Activated naive CD4-positive, alpha-beta T cell treated with anti-CD3 and anti-CD28 coated beads, Interleukin-2, amount 50 U/mL, for 72 hours (primary cell): ENCODE measurements around the gene GOLGA8B. TPM values are rescaled to one million over a fixed set of nuclear protein-coding genes. Genes with fewer than 3 reads are reported as not detected.
A peak's percentile ranks its signal among the peaks of the same experiment; 100 is the strongest.
"Not testable (repeated sequence)": the region's sequence is repeated elsewhere in the genome, so short reads cannot be mapped to it uniquely, and the experiment has no call there.

Experiments used
- ATAC-seq, 2 donors: fragments of 150-1000 bp; cut with Tn5 transposase; 2 replicates each; pipeline ENCODE4 v1.10.0; 2021; ENCODE audit warnings: mild to moderate bottlenecking in 2 of 2, moderate library complexity in 2 of 2
- DNase-seq, 2 donors: peaks; one replicate each; pipeline ENCODE4 v3.0.0; 2021 to 2022; ENCODE audit warnings: low spot score in 2 of 2
- H3K27ac Mint-ChIP-seq, 2 donors: one replicate each; pipeline ENCODE4 v1.8.0; 2022; ENCODE audit warnings: mild to moderate bottlenecking in 2 of 2, mixed read lengths in 2 of 2
- H3K36me3 Mint-ChIP-seq, 2 donors: one replicate each; pipeline ENCODE4 v1.8.0; 2022; ENCODE audit warnings: mixed read lengths in 2 of 2
- H3K9me3 Mint-ChIP-seq, 2 donors: one replicate each; pipeline ENCODE4 v1.8.0; 2022; ENCODE audit warnings: mixed read lengths in 2 of 2
- total RNA-seq, 2 donors: library from RNA; stranded (reverse); gene quantifications; one replicate each; pipeline ENCODE4 v1.2.3, GENCODE V29; 2022

Gene GOLGA8B
- total RNA-seq, 2 donors from 2014 or later: 148 to 163 TPM

- Mint-ChIP-seq H3K9me3 (no peaks in the 10 kb centered on the region), H3K36me3 (no peaks in the 10 kb centered on the region), H3K27ac (no peak overlapping the region)
- DNase-seq (no peak), ATAC-seq (no peak)
Measured at GRCh38 chr15:34606131-34606530, 22.7 kb upstream of the GOLGA8B start.

- Mint-ChIP-seq H3K9me3 (no peaks in the 10 kb centered on the region), H3K27ac (peak overlapping the region in 1 of 2 donors; percentile 22), H3K36me3 (no peaks in the 10 kb centered on the region)
- DNase-seq (no peak), ATAC-seq (no peak)
Measured at GRCh38 chr15:34603095-34603494, 19.6 kb upstream of the GOLGA8B start.

- ATAC-seq (no peak), DNase-seq (no peak)
- Mint-ChIP-seq H3K27ac (no peak overlapping the region), H3K9me3 (no peaks in the 10 kb centered on the region), H3K36me3 (no peaks in the 10 kb centered on the region)
Measured at GRCh38 chr15:34600923-34601322, 17.5 kb upstream of the GOLGA8B start.

GRCh38 chr15:34598799-34599585, 15.5 kb upstream of the GOLGA8B start:
- H3K36me3 Mint-ChIP-seq: no peaks in the 10 kb centered on the region
- H3K27ac Mint-ChIP-seq: no peak overlapping the region
- no peaks in the 10 kb centered on the region for H3K9me3 Mint-ChIP-seq
- ATAC-seq (no peak), DNase-seq (no peak)

GRCh38 chr15:34597316-34597715, 13.9 kb upstream of the GOLGA8B start:
- DNase-seq (no peak), ATAC-seq (no peak)
- no peaks in the 10 kb centered on the region for H3K36me3 Mint-ChIP-seq
- no peaks in the 10 kb centered on the region for H3K9me3 Mint-ChIP-seq
- no peak overlapping the region for H3K27ac Mint-ChIP-seq

- H3K9me3 Mint-ChIP-seq: no peaks in the 10 kb centered on the region
- H3K36me3 Mint-ChIP-seq: no peaks in the 10 kb centered on the region
- ATAC-seq (no peak), DNase-seq (no peak)
- no peak overlapping the region for H3K27ac Mint-ChIP-seq
Measured at GRCh38 chr15:34594361-34594760, 10.9 kb upstream of the GOLGA8B start.

- DNase-seq (no peak), ATAC-seq (no peak)
- H3K36me3 Mint-ChIP-seq: no peaks in the 10 kb centered on the region
- H3K9me3 Mint-ChIP-seq: no peaks in the 10 kb centered on the region
- peak overlapping the region in 1 of 2 donors; percentile 0 for H3K27ac Mint-ChIP-seq
Measured at GRCh38 chr15:34591306-34591705, 7.9 kb upstream of the GOLGA8B start.

- Mint-ChIP-seq H3K9me3 (no peaks in the 10 kb centered on the region), H3K36me3 (no peaks in the 10 kb centered on the region), H3K27ac (peak overlapping the region in 1 of 2 donors; percentile 77)
- DNase-seq (peak in 1 of 2 donors; percentile 41), ATAC-seq (peak; percentile 35 to 59)
Measured at GRCh38 chr15:34588046-34588674, 4.7 kb upstream of the GOLGA8B start.

GRCh38 chr15:34585966-34586365, 2.5 kb upstream of the GOLGA8B start:
- ATAC-seq, H3K9me3 Mint-ChIP-seq, H3K27ac Mint-ChIP-seq, DNase-seq, H3K36me3 Mint-ChIP-seq: not testable (repeated sequence)

GRCh38 chr15:34584996-34585395, 1.5 kb upstream of the GOLGA8B start:
- peaks cover 0 to 6% of the 10 kb centered on the region in 2 donors for H3K36me3 Mint-ChIP-seq
- DNase-seq (no peak), ATAC-seq (no peak)
- no peak overlapping the region for H3K27ac Mint-ChIP-seq
- H3K9me3 Mint-ChIP-seq: no peaks in the 10 kb centered on the region

- Mint-ChIP-seq H3K27ac (peak overlapping the region; percentile 65 to 81), H3K36me3 (peaks cover 0 to 6% of the 10 kb centered on the region in 2 donors), H3K9me3 (no peaks in the 10 kb centered on the region)
- DNase-seq (no peak), ATAC-seq (no peak)
Measured at GRCh38 chr15:34584330-34584668, 848 bp upstream of the GOLGA8B start.

GRCh38 chr15:34582461-34583371, 735 bp downstream of the GOLGA8B start:
- ATAC-seq (peak; percentile 56), DNase-seq (peak; percentile 55 to 61)
- Mint-ChIP-seq H3K36me3 (peaks cover 0 to 6% of the 10 kb centered on the region in 2 donors), H3K9me3 (no peaks in the 10 kb centered on the region), H3K27ac (peak overlapping the region; percentile 86 to 92)

GRCh38 chr15:34581687-34582460, 1.6 kb downstream of the GOLGA8B start:
- H3K36me3 Mint-ChIP-seq, DNase-seq, H3K9me3 Mint-ChIP-seq, ATAC-seq: not testable (repeated sequence)
- peak overlapping the region; percentile 86 to 92 for H3K27ac Mint-ChIP-seq

GRCh38 chr15:34581043-34581365, 2.4 kb downstream of the GOLGA8B start:
- H3K36me3 Mint-ChIP-seq: peaks cover 0 to 6% of the 10 kb centered on the region in 2 donors
- ATAC-seq (no peak), DNase-seq (no peak)
- H3K27ac Mint-ChIP-seq: peak overlapping the region in 1 of 2 donors; percentile 57
- H3K9me3 Mint-ChIP-seq: no peaks in the 10 kb centered on the region

GRCh38 chr15:34580251-34581042, 3.0 kb downstream of the GOLGA8B start:
- not testable (repeated sequence) for ATAC-seq, H3K36me3 Mint-ChIP-seq, H3K9me3 Mint-ChIP-seq, DNase-seq
- peak overlapping the region in 1 of 2 donors; percentile 19 for H3K27ac Mint-ChIP-seq

- Mint-ChIP-seq H3K9me3 (no peaks in the 10 kb centered on the region), H3K27ac (peak overlapping the region; percentile 53 to 62), H3K36me3 (peaks cover 0 to 6% of the 10 kb centered on the region in 2 donors)
- ATAC-seq: no peak
- DNase-seq: no peak
Measured at GRCh38 chr15:34578283-34578674, 5.2 kb downstream of the GOLGA8B start.
